GM23338 (cell line): ENCODE data around the gene SMAP2. TPM values are rescaled to one million over a fixed set of nuclear protein-coding genes. Genes with fewer than 3 reads are reported as not detected.

Experiments used
- ATAC-seq: fragments of 200-7000 bp; cut with Tn5 transposase; 3 replicates; pipeline ENCODE4 v1.9.1; 2020
- DNase-seq: peaks from one replicate; pipeline ENCODE4 v3.0.0-alpha.2; 2015; ENCODE audit warnings: low spot score
- H2AFZ ChIP-seq: fragments of 200-600 bp; sonication (generic); 2 replicates; pipeline ENCODE4 v1.8.0; 2016; ENCODE audit warnings: antibody characterized with exemption, mild to moderate bottlenecking, moderate library complexity
- H3F3A ChIP-seq: fragments of 200-600 bp; sonication (generic); replicated peaks from 2 replicates; pipeline ENCODE4 v1.8.0; 2017; ENCODE audit warnings: antibody characterized with exemption, mixed run types, low read depth
- H3K27ac ChIP-seq: fragments of 200-600 bp; sonication (generic); 2 replicates; pipeline ENCODE4 v1.6.1; 2016; ENCODE audit warnings: low read depth
- H3K27me3 ChIP-seq: fragments of 200-600 bp; sonication (generic); 2 replicates; pipeline ENCODE4 v1.8.0; 2016; ENCODE audit warnings: mild to moderate bottlenecking, mixed run types, moderate library complexity; ENCODE audit not compliant: insufficient read depth
- H3K36me3 ChIP-seq: fragments of 200-600 bp; sonication (generic); 2 replicates; pipeline ENCODE4 v1.8.0; 2016; ENCODE audit warnings: mild to moderate bottlenecking; ENCODE audit not compliant: insufficient read depth
- H3K4me1 ChIP-seq: fragments of 200-600 bp; sonication (generic); 2 replicates; pipeline ENCODE4 v1.8.0; 2016; ENCODE audit warnings: mild to moderate bottlenecking, moderate library complexity; ENCODE audit not compliant: insufficient read depth
- H3K4me2 ChIP-seq: fragments of 200-600 bp; sonication (generic); 2 replicates; pipeline ENCODE4 v1.7.1; 2017; ENCODE audit warnings: mixed run types
- H3K4me3 ChIP-seq: fragments of 200-600 bp; sonication (generic); 2 replicates; pipeline ENCODE4 v1.6.1; 2016; ENCODE audit warnings: mixed run types
- H3K79me2 ChIP-seq: fragments of 200-600 bp; sonication (generic); replicated peaks from 2 replicates; pipeline ENCODE4 v1.8.0; 2017; ENCODE audit warnings: mild to moderate bottlenecking; ENCODE audit not compliant: insufficient read depth
- H3K9me2 ChIP-seq: fragments of 200-600 bp; sonication (generic); 2 replicates; pipeline ENCODE4 v1.8.0; 2017; ENCODE audit not compliant: insufficient read depth
- H4K20me1 ChIP-seq: fragments of 200-600 bp; sonication (generic); replicated peaks from 2 replicates; pipeline ENCODE4 v1.8.0; 2017; ENCODE audit warnings: mild to moderate bottlenecking; ENCODE audit not compliant: insufficient read depth
- H3K27ac Mint-ChIP-seq: 2 replicates; pipeline ENCODE4 v1.8.0; 2020; ENCODE audit warnings: inconsistent platforms, mild to moderate bottlenecking, moderate library complexity, mixed read lengths
- H3K27me3 Mint-ChIP-seq: 3 replicates; pipeline ENCODE4 v1.8.0; 2022; ENCODE audit warnings: low read depth, mild to moderate bottlenecking, moderate library complexity, mixed read lengths, inconsistent platforms; ENCODE audit not compliant: insufficient read depth, poor library complexity
- H3K36me3 Mint-ChIP-seq: 3 replicates; pipeline ENCODE4 v1.8.0; 2021; ENCODE audit warnings: low read depth, mild to moderate bottlenecking, inconsistent platforms, moderate library complexity, mixed read lengths
- H3K4me1 Mint-ChIP-seq: 3 replicates; pipeline ENCODE4 v1.8.0; 2020; ENCODE audit warnings: mild to moderate bottlenecking, inconsistent platforms, mixed read lengths
- H3K4me3 Mint-ChIP-seq: 3 replicates; pipeline ENCODE4 v1.8.0; 2021; ENCODE audit warnings: moderate library complexity, mild to moderate bottlenecking, inconsistent platforms, mixed read lengths
- H3K9me3 Mint-ChIP-seq: 3 replicates; pipeline ENCODE4 v1.8.0; 2020; ENCODE audit warnings: moderate library complexity, mild to moderate bottlenecking, inconsistent platforms, mixed read lengths
- CREB1 ChIP-seq: fragments of 250-450 bp; sonication (Bioruptor Pico); IDR thresholded peaks from 2 replicates; pipeline ENCODE4 v1.5.0; 2020; ENCODE audit warnings: low read depth, mild to moderate bottlenecking, moderate library complexity
- EZH2 ChIP-seq: fragments of 200-600 bp; sonication (generic); IDR thresholded peaks from one replicate; pipeline ENCODE4 v1.8.0; 2017; ENCODE audit warnings: antibody characterized with exemption, mild to moderate bottlenecking, low read depth; ENCODE audit not compliant: unreplicated experiment
- EZH2phosphoT487 ChIP-seq: fragments of 200-600 bp; sonication (generic); IDR thresholded peaks from one replicate; pipeline ENCODE4 v1.8.1; 2018; ENCODE audit warnings: antibody characterized with exemption; ENCODE audit not compliant: unreplicated experiment
- JUNB ChIP-seq: IDR thresholded peaks from one replicate; pipeline ENCODE4 v1.6.1; 2016; ENCODE audit warnings: antibody characterized with exemption; ENCODE audit not compliant: unreplicated experiment
- NANOG ChIP-seq: IDR thresholded peaks from 2 replicates; pipeline ENCODE4 v1.6.1; 2016; ENCODE audit warnings: antibody characterized with exemption, borderline replicate concordance
- POLR2AphosphoS5 ChIP-seq: IDR thresholded peaks from 2 replicates; pipeline ENCODE4 v1.6.1; 2016; ENCODE audit warnings: antibody characterized with exemption, low read depth
- REST ChIP-seq: IDR thresholded peaks from one replicate; pipeline ENCODE4 v1.6.1; 2018; ENCODE audit warnings: antibody characterized with exemption; ENCODE audit not compliant: unreplicated experiment
- STAT1 ChIP-seq: IDR thresholded peaks from one replicate; pipeline ENCODE4 v1.6.1; 2016; ENCODE audit warnings: antibody characterized with exemption; ENCODE audit not compliant: unreplicated experiment
- ZNF114 ChIP-seq: fragments of 250-450 bp; sonication (Bioruptor Pico); IDR thresholded peaks from 2 replicates; pipeline ENCODE4 v1.5.0; 2020; ENCODE audit warnings: mild to moderate bottlenecking, moderate library complexity
- ZNF331 ChIP-seq: fragments of 250-450 bp; sonication (Bioruptor Pico); IDR thresholded peaks from 2 replicates; pipeline ENCODE4 v1.5.0; 2020; ENCODE audit warnings: low read depth, mild to moderate bottlenecking, moderate library complexity
- polyA plus RNA-seq: library from polyadenylated mRNA; unstranded; fragments of >200 nt; fragmentation: Nextera tagmentation; extraction: Ambion mirVana; gene quantifications from 2 replicates; pipeline ENCODE4 v1.2.1, GENCODE V29; 2016
- total RNA-seq: library from RNA; depleted of rRNA; stranded (reverse); fragments of >200 nt; shearing (Covaris generic); gene quantifications from 2 replicates; pipeline ENCODE4 v1.2.3, GENCODE V29; 2014
- TF ChIP-seq, protein P1 (sequence below), 2 experiments: fragments of 200-600 bp in 1 of 2; sonication (generic) in 1 of 2; conservative IDR thresholded peaks; 2 replicates each; pipeline versions ENCODE4 v1.5.1 to v1.6.1; 2016 to 2017; ENCODE audit warnings: antibody characterized with exemption in 2 of 2, low read depth in 2 of 2, mild to moderate bottlenecking in 2 of 2, moderate library complexity in 1 of 2
- TF ChIP-seq, protein P2 (sequence below): IDR thresholded peaks from 2 replicates; pipeline ENCODE4 v1.6.1; 2016; ENCODE audit warnings: antibody characterized with exemption

The SMAP2 gene
- total and polyA plus RNA-seq, 2 experiments from 2014 or later, result 2.9 to 4.8 TPM

DNA sequence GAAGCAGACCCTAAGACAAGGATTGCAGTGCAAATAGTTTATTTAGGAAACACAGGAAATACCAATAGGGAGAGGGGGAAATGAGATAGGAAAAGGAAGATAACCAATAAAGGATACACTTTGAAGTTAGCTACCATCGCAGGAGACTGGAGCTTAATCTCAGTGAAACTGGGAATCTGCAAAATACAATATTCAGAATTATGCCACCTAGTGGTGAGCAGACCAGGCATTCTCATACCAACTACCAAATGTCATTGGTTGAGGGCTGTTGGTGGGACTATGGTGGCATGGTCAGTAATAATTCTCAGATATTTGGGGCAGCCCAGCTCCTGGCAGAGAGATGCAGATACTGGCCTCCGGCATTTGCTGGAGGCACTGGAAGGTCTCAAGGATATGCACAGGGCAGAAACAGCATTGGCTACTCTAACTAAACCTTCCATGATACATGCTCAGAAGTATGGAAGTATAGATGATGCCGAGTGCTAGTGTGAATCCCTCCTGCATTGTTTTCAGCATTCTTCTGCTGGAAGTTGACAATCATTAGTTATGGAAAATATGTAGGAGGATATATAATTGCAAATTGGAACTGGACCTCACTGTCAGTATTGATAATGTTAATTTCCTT, 65.0 kb downstream of the SMAP2 start:
- no peaks in the 10 kb centered on the region for H4K20me1 ChIP-seq
- H3K9me2 ChIP-seq, result no peaks in the 10 kb centered on the region
- H3K4me3 ChIP-seq, result no peak overlapping the region
- no peaks in the 10 kb centered on the region for H3K9me3 Mint-ChIP-seq
- no peaks in the 10 kb centered on the region for H3K27me3 ChIP-seq
- no peaks in the 10 kb centered on the region for H3K27me3 Mint-ChIP-seq
- H3K27ac Mint-ChIP-seq, result no peak overlapping the region
- TF ChIP-seq, protein P1, sequence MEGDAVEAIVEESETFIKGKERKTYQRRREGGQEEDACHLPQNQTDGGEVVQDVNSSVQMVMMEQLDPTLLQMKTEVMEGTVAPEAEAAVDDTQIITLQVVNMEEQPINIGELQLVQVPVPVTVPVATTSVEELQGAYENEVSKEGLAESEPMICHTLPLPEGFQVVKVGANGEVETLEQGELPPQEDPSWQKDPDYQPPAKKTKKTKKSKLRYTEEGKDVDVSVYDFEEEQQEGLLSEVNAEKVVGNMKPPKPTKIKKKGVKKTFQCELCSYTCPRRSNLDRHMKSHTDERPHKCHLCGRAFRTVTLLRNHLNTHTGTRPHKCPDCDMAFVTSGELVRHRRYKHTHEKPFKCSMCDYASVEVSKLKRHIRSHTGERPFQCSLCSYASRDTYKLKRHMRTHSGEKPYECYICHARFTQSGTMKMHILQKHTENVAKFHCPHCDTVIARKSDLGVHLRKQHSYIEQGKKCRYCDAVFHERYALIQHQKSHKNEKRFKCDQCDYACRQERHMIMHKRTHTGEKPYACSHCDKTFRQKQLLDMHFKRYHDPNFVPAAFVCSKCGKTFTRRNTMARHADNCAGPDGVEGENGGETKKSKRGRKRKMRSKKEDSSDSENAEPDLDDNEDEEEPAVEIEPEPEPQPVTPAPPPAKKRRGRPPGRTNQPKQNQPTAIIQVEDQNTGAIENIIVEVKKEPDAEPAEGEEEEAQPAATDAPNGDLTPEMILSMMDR (conservative IDR thresholded peaks at IDR 0.05; ENCODE audit: low read depth in 2 of 2), result peak; percentile 69 to 74
- no peak for TF ChIP-seq EZH2
- H3K4me1 Mint-ChIP-seq, result no peaks in the 10 kb centered on the region
- no peaks in the 10 kb centered on the region for H3F3A ChIP-seq
- no peak overlapping the region for H3K4me3 Mint-ChIP-seq
- no peaks in the 10 kb centered on the region for H3K4me1 ChIP-seq
- H3K79me2 ChIP-seq, result no peaks in the 10 kb centered on the region
- H2AFZ ChIP-seq, result no peak overlapping the region
- no peak overlapping the region for H3K27ac ChIP-seq
- ATAC-seq (peak; percentile 75), DNase-seq (peak; percentile 73)
- no peaks in the 10 kb centered on the region for H3K36me3 ChIP-seq
- no peaks in the 10 kb centered on the region for H3K36me3 Mint-ChIP-seq
- H3K4me2 ChIP-seq, result no peak overlapping the region

GRCh38 chr1:40439247-40439646, 65.7 kb downstream of the SMAP2 start:
- Mint-ChIP-seq H3K4me1 (no peaks in the 10 kb centered on the region), H3K27ac (no peak overlapping the region), H3K4me3 (no peak overlapping the region), H3K27me3 (no peaks in the 10 kb centered on the region), H3K9me3 (no peaks in the 10 kb centered on the region), H3K36me3 (no peaks in the 10 kb centered on the region)
- Histone ChIP-seq H3K4me2 (no peak overlapping the region), H3K4me3 (no peak overlapping the region), H3K27me3 (no peaks in the 10 kb centered on the region), H3K9me2 (no peaks in the 10 kb centered on the region), H3K4me1 (no peaks in the 10 kb centered on the region), H3K79me2 (no peaks in the 10 kb centered on the region), H2AFZ (no peak overlapping the region), H3K27ac (no peak overlapping the region), H4K20me1 (no peaks in the 10 kb centered on the region), H3K36me3 (no peaks in the 10 kb centered on the region), H3F3A (no peaks in the 10 kb centered on the region)
- DNase-seq (no peak), ATAC-seq (no peak)
- TF ChIP-seq REST, result no peak
- TF ChIP-seq ZNF114 (CRISPR knock-in tag), result no peak
- no peak for TF ChIP-seq ZNF331
- TF ChIP-seq EZH2, result no peak
- no peak for TF ChIP-seq STAT1
- no peak for TF ChIP-seq CREB1
- TF ChIP-seq, protein P2, sequence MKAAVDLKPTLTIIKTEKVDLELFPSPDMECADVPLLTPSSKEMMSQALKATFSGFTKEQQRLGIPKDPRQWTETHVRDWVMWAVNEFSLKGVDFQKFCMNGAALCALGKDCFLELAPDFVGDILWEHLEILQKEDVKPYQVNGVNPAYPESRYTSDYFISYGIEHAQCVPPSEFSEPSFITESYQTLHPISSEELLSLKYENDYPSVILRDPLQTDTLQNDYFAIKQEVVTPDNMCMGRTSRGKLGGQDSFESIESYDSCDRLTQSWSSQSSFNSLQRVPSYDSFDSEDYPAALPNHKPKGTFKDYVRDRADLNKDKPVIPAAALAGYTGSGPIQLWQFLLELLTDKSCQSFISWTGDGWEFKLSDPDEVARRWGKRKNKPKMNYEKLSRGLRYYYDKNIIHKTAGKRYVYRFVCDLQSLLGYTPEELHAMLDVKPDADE, result no peak
- no peak for TF ChIP-seq JUNB
- TF ChIP-seq, protein P1 (conservative IDR thresholded peaks at IDR 0.05; ENCODE audit: low read depth in 2 of 2), result no peak
- no peak for TF ChIP-seq EZH2phosphoT487
- TF ChIP-seq POLR2AphosphoS5, result no peak
- no peak for TF ChIP-seq NANOG
